Neural progenitor cell (in vitro differentiated cells): ENCODE results near the gene PNPLA6. TPM values are rescaled to one million over a fixed set of nuclear protein-coding genes. Genes with fewer than 3 reads are reported as not detected.
"Not testable (repeated sequence)": the region's sequence is repeated elsewhere in the genome, so short reads cannot be mapped to it uniquely, and the experiment has no call there.

Source experiments
- DNase-seq: peaks from one replicate; pipeline ENCODE4 v3.0.0-alpha.2; 2016; ENCODE audit warnings: low spot score
- H2AFZ ChIP-seq: fragments of 200-600 bp; sonication (generic); replicated peaks from 2 replicates; pipeline ENCODE4 v1.6.1; 2016; ENCODE audit warnings: antibody characterized with exemption
- H3F3A ChIP-seq: fragments of 200-600 bp; sonication (generic); 2 replicates; pipeline ENCODE4 v1.6.1; 2016; ENCODE audit warnings: antibody characterized with exemption, low read depth
- H3K27ac ChIP-seq: fragments of 200-600 bp; sonication (generic); 2 replicates; pipeline ENCODE4 v1.5.1; 2016; ENCODE audit warnings: mild to moderate bottlenecking
- H3K27me3 ChIP-seq: fragments of 200-600 bp; sonication (generic); 2 replicates; pipeline ENCODE4 v1.6.1; 2016; ENCODE audit warnings: mild to moderate bottlenecking, moderate library complexity
- H3K36me3 ChIP-seq: fragments of 200-600 bp; sonication (generic); 2 replicates; pipeline ENCODE4 v1.5.1; 2016
- H3K4me1 ChIP-seq: fragments of 200-600 bp; sonication (generic); 2 replicates; pipeline ENCODE4 v1.6.1; 2016; ENCODE audit warnings: mixed run types
- H3K4me2 ChIP-seq: fragments of 200-600 bp; sonication (generic); 2 replicates; pipeline ENCODE4 v1.6.1; 2016
- H3K4me3 ChIP-seq: fragments of 200-600 bp; sonication (generic); 2 replicates; pipeline ENCODE4 v1.5.1; 2016
- H3K79me2 ChIP-seq: fragments of 200-600 bp; sonication (generic); 2 replicates; pipeline ENCODE4 v1.6.1; 2016; ENCODE audit warnings: low read depth
- H3K9ac ChIP-seq: fragments of 200-600 bp; sonication (generic); 2 replicates; pipeline ENCODE4 v1.6.1; 2016
- H3K9me3 ChIP-seq: fragments of 200-600 bp; sonication (generic); 2 replicates; pipeline ENCODE4 v1.5.1; 2016; ENCODE audit warnings: low read depth
- H4K20me1 ChIP-seq: fragments of 200-600 bp; sonication (generic); 2 replicates; pipeline ENCODE4 v1.6.1; 2016; ENCODE audit warnings: low read depth
- H3K27ac Mint-ChIP-seq: 3 replicates; pipeline ENCODE4 v1.8.0; 2021; ENCODE audit warnings: mixed read lengths
- H3K27me3 Mint-ChIP-seq: 2 replicates; pipeline ENCODE4 v1.8.0; 2022; ENCODE audit warnings: low read depth, mild to moderate bottlenecking, inconsistent platforms, moderate library complexity, mixed read lengths; ENCODE audit not compliant: insufficient read depth
- H3K36me3 Mint-ChIP-seq: 3 replicates; pipeline ENCODE4 v1.8.0; 2021; ENCODE audit warnings: mixed read lengths
- H3K4me1 Mint-ChIP-seq: 3 replicates; pipeline ENCODE4 v1.8.0; 2021; ENCODE audit warnings: mixed read lengths
- H3K4me3 Mint-ChIP-seq: 3 replicates; pipeline ENCODE4 v1.8.0; 2021; ENCODE audit warnings: mild to moderate bottlenecking, moderate library complexity, mixed read lengths
- H3K9me3 Mint-ChIP-seq: 3 replicates; pipeline ENCODE4 v1.8.0; 2020; ENCODE audit warnings: mixed read lengths
- CTCF ChIP-seq: fragments of 200-600 bp; sonication (generic); IDR thresholded peaks from 2 replicates; pipeline ENCODE4 v1.5.1; 2017; ENCODE audit warnings: antibody characterized with exemption, mild to moderate bottlenecking
- EZH2 ChIP-seq: fragments of 200-600 bp; sonication (generic); IDR thresholded peaks from 2 replicates; pipeline ENCODE4 v1.6.1; 2017; ENCODE audit warnings: antibody characterized with exemption, mild to moderate bottlenecking, moderate library complexity
- EZH2phosphoT487 ChIP-seq: fragments of 200-600 bp; sonication (generic); IDR thresholded peaks from 2 replicates; pipeline ENCODE4 v1.6.1; 2017; ENCODE audit warnings: antibody characterized with exemption
- total RNA-seq: library from RNA; depleted of rRNA; stranded (reverse); fragments of >200 nt; gene quantifications from 2 replicates; pipeline ENCODE4 v1.2.3, GENCODE V29; 2015; ENCODE audit warnings: low replicate concordance

The PNPLA6 gene
- total RNA-seq, 1 donor from 2014 or later = 25.5 TPM

DNA sequence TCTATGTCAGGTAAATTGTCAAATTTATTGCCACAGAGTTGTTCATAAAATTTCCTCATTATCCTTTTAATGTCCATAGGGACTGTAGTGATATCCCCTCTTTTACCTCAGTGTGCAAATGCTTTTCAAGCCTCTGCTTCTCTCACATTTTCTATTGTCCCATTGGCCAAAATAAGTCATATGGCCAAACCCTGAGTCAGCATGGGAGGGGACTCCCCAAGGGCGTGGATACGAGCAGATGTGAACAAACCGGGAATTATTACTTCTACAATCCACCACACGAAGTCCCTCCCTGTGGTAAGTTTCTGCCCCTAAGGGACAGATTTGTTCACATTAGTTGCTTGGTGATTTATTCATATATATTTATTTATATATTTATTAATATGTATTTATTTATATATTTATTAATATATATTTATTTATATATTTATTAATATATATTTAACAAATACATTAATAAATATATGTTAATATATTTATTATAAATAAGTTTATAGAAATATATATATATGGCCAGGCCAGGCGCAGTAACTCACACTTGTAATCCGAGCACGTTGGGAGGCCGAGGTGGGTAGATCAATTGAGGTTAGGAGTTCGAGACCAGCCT is 40.0 kb downstream of the PNPLA6 start:
- Histone ChIP-seq H3K27me3 (peaks cover 44% of the 10 kb centered on the region), H3K36me3 (no peaks in the 10 kb centered on the region), H3K4me3 (no peak overlapping the region), H3K79me2 (no peaks in the 10 kb centered on the region), H3F3A (no peaks in the 10 kb centered on the region), H3K9me3 (no peaks in the 10 kb centered on the region), H3K27ac (no peak overlapping the region), H4K20me1 (no peaks in the 10 kb centered on the region), H3K4me1 (no peaks in the 10 kb centered on the region), H3K4me2 (no peak overlapping the region), H2AFZ (no peak overlapping the region), H3K9ac (no peak overlapping the region)
- H3K27ac Mint-ChIP-seq = no peak overlapping the region
- H3K4me3 Mint-ChIP-seq = no peak overlapping the region
- no peaks in the 10 kb centered on the region for H3K4me1 Mint-ChIP-seq
- peaks cover 17% of the 10 kb centered on the region for H3K27me3 Mint-ChIP-seq
- H3K9me3 Mint-ChIP-seq = no peaks in the 10 kb centered on the region
- no peaks in the 10 kb centered on the region for H3K36me3 Mint-ChIP-seq
- no peak for DNase-seq
- no peak for TF ChIP-seq EZH2
- no peak for TF ChIP-seq CTCF
- TF ChIP-seq EZH2phosphoT487 = no peak

GRCh38 chr19:7577422-7577821 is 41.9 kb downstream of the PNPLA6 start:
- not testable (repeated sequence) for H3K27ac Mint-ChIP-seq, DNase-seq, H3K9ac ChIP-seq, H3K79me2 ChIP-seq, H3K4me1 ChIP-seq, H2AFZ ChIP-seq, H3K36me3 ChIP-seq, H3K4me3 ChIP-seq, H3K27ac ChIP-seq, H3F3A ChIP-seq, H3K9me3 ChIP-seq, H3K4me3 Mint-ChIP-seq, H4K20me1 ChIP-seq, H3K4me1 Mint-ChIP-seq, H3K9me3 Mint-ChIP-seq, H3K36me3 Mint-ChIP-seq, H3K4me2 ChIP-seq
- H3K27me3 ChIP-seq = peaks cover 61% of the 10 kb centered on the region
- H3K27me3 Mint-ChIP-seq = peaks cover 23% of the 10 kb centered on the region

GRCh38 chr19:7578127-7578526 is 42.6 kb downstream of the PNPLA6 start:
- DNase-seq = no peak
- no peak overlapping the region for H3K4me2 ChIP-seq
- peaks cover 64% of the 10 kb centered on the region for H3K27me3 ChIP-seq
- no peak for TF ChIP-seq CTCF
- no peak for TF ChIP-seq EZH2
- TF ChIP-seq EZH2phosphoT487 = no peak
- H3F3A ChIP-seq = no peaks in the 10 kb centered on the region
- no peak overlapping the region for H3K4me3 ChIP-seq
- peaks cover 25% of the 10 kb centered on the region for H3K27me3 Mint-ChIP-seq
- H3K79me2 ChIP-seq = no peaks in the 10 kb centered on the region
- H3K4me1 Mint-ChIP-seq = no peaks in the 10 kb centered on the region
- H4K20me1 ChIP-seq = no peaks in the 10 kb centered on the region
- no peaks in the 10 kb centered on the region for H3K36me3 Mint-ChIP-seq
- no peak overlapping the region for H2AFZ ChIP-seq
- no peaks in the 10 kb centered on the region for H3K4me1 ChIP-seq
- no peak overlapping the region for H3K27ac Mint-ChIP-seq
- no peaks in the 10 kb centered on the region for H3K36me3 ChIP-seq
- H3K9me3 Mint-ChIP-seq = no peaks in the 10 kb centered on the region
- no peak overlapping the region for H3K27ac ChIP-seq
- H3K9me3 ChIP-seq = no peaks in the 10 kb centered on the region
- no peak overlapping the region for H3K4me3 Mint-ChIP-seq
- no peak overlapping the region for H3K9ac ChIP-seq

GRCh38 chr19:7579182-7579581 is 43.7 kb downstream of the PNPLA6 start:
- Histone ChIP-seq H3K4me3 (no peak overlapping the region), H3K79me2 (no peaks in the 10 kb centered on the region), H3K9ac (no peak overlapping the region), H3K36me3 (no peaks in the 10 kb centered on the region), H3K4me2 (no peak overlapping the region), H2AFZ (no peak overlapping the region), H3F3A (no peaks in the 10 kb centered on the region), H3K27me3 (peaks cover 64% of the 10 kb centered on the region), H3K9me3 (no peaks in the 10 kb centered on the region), H4K20me1 (no peaks in the 10 kb centered on the region), H3K27ac (no peak overlapping the region), H3K4me1 (no peaks in the 10 kb centered on the region)
- Mint-ChIP-seq H3K4me1 (no peaks in the 10 kb centered on the region), H3K36me3 (no peaks in the 10 kb centered on the region), H3K27me3 (peaks cover 25% of the 10 kb centered on the region), H3K9me3 (no peaks in the 10 kb centered on the region), H3K4me3 (no peak overlapping the region), H3K27ac (no peak overlapping the region)
- no peak for DNase-seq
- no peak for TF ChIP-seq EZH2phosphoT487
- no peak for TF ChIP-seq EZH2
- TF ChIP-seq CTCF = no peak
